WTC11 (cell line): ENCODE data around the gene REELD1. TPM values are rescaled to one million over a fixed set of nuclear protein-coding genes. Genes with fewer than 3 reads are reported as not detected.

Experiments
- ATAC-seq: fragments of 200-7000 bp; cut with Tn5 transposase; 2 replicates; pipeline ENCODE4 v1.10.0; 2021; ENCODE audit warnings: mild to moderate bottlenecking, moderate library complexity
- CTCF ChIA-PET: fragments of 300-600 bp; sonication (Branson Sonifier 250); formaldehyde crosslinking; loops from one replicate; lab custom pipeline; 2021; ENCODE audit warnings: antibody characterized with exemption; lab: Charles Lee
- POLR2A ChIA-PET: fragments of 350-600 bp; sonication (Branson Sonifier 250); formaldehyde crosslinking; loops from one replicate; lab custom pipeline; 2021; ENCODE audit warnings: antibody characterized with exemption; lab: Charles Lee
- DNase-seq: peaks from one replicate; pipeline ENCODE4 v3.0.0; 2021; ENCODE audit warnings: low spot score
- H3K27ac Mint-ChIP-seq: 2 replicates; pipeline ENCODE4 v1.8.0; 2021; ENCODE audit warnings: mixed read lengths
- H3K27me3 Mint-ChIP-seq: 2 replicates; pipeline ENCODE4 v1.8.0; 2021; ENCODE audit warnings: low read depth, mild to moderate bottlenecking, moderate library complexity, mixed read lengths
- H3K36me3 Mint-ChIP-seq: 2 replicates; pipeline ENCODE4 v1.8.0; 2021; ENCODE audit warnings: mixed read lengths
- H3K4me1 Mint-ChIP-seq: 2 replicates; pipeline ENCODE4 v1.8.0; 2022; ENCODE audit warnings: mixed read lengths
- H3K4me3 Mint-ChIP-seq: 2 replicates; pipeline ENCODE4 v1.8.0; 2021; ENCODE audit warnings: mild to moderate bottlenecking, moderate library complexity, mixed read lengths
- H3K9me3 Mint-ChIP-seq: 2 replicates; pipeline ENCODE4 v1.8.0; 2021; ENCODE audit warnings: mixed read lengths
- CREM ChIP-seq: sonication (generic); formaldehyde crosslinking; IDR thresholded peaks from 2 replicates; pipeline ENCODE4 v1.8.1; 2022; ENCODE audit warnings: mild to moderate bottlenecking, missing genetic modification reagents, moderate library complexity
- FOXP1 ChIP-seq: sonication (generic); formaldehyde crosslinking; IDR thresholded peaks from 2 replicates; pipeline ENCODE4 v1.8.0; 2022; ENCODE audit warnings: missing genetic modification reagents, mild to moderate bottlenecking, moderate library complexity, borderline replicate concordance
- GABPB1 ChIP-seq: sonication (generic); formaldehyde crosslinking; IDR thresholded peaks from 2 replicates; pipeline ENCODE4 v1.8.1; 2023; ENCODE audit warnings: mild to moderate bottlenecking, missing genetic modification reagents
- GTF2I ChIP-seq: fragments of 250-450 bp; sonication (Bioruptor Pico); conservative IDR thresholded peaks from 2 replicates; pipeline ENCODE4 v1.4.0; 2021; ENCODE audit warnings: mild to moderate bottlenecking
- JAZF1 ChIP-seq: fragments of 250-450 bp; sonication (Bioruptor Pico); IDR thresholded peaks from 2 replicates; pipeline ENCODE4 v1.9.0; 2021; ENCODE audit warnings: moderate library complexity, mild to moderate bottlenecking, inconsistent platforms
- MAX ChIP-seq: sonication (generic); formaldehyde crosslinking; IDR thresholded peaks from 2 replicates; pipeline ENCODE4 v1.8.0; 2022; ENCODE audit warnings: mild to moderate bottlenecking, missing genetic modification reagents
- MYBL2 ChIP-seq: sonication (generic); formaldehyde crosslinking; IDR thresholded peaks from 2 replicates; pipeline ENCODE4 v1.8.1; 2023; ENCODE audit warnings: mild to moderate bottlenecking, moderate library complexity, missing genetic modification reagents
- NFATC4 ChIP-seq: fragments of 250-450 bp; sonication (Bioruptor Pico); IDR thresholded peaks from 2 replicates; pipeline ENCODE4 v1.9.0; 2021; ENCODE audit warnings: mild to moderate bottlenecking
- SMAD4 ChIP-seq: sonication (generic); formaldehyde crosslinking; IDR thresholded peaks from 2 replicates; pipeline ENCODE4 v1.8.0; 2022; ENCODE audit warnings: mild to moderate bottlenecking, missing genetic modification reagents
- SOX15 ChIP-seq: fragments of 250-450 bp; sonication (Bioruptor Pico); IDR thresholded peaks from 2 replicates; pipeline ENCODE4 v1.9.0; 2021; ENCODE audit warnings: mild to moderate bottlenecking
- TEAD4 ChIP-seq: sonication (generic); formaldehyde crosslinking; IDR thresholded peaks from 2 replicates; pipeline ENCODE4 v1.8.0; 2022; ENCODE audit warnings: mild to moderate bottlenecking, missing genetic modification reagents
- ZNF219 ChIP-seq: sonication (generic); formaldehyde crosslinking; IDR thresholded peaks from 2 replicates; pipeline ENCODE4 v1.8.0; 2023; ENCODE audit warnings: missing genetic modification reagents, mild to moderate bottlenecking, borderline replicate concordance
- ZNF416 ChIP-seq: fragments of 250-450 bp; sonication (Bioruptor Pico); IDR thresholded peaks from 2 replicates; pipeline ENCODE4 v1.9.0; 2021; ENCODE audit warnings: mild to moderate bottlenecking, inconsistent platforms
- total RNA-seq: library from RNA; stranded (reverse); gene quantifications from 3 replicates; pipeline ENCODE4 v1.2.3, GENCODE V29; 2021
- TF ChIP-seq, protein P1 (sequence below): sonication (generic); formaldehyde crosslinking; IDR thresholded peaks from 2 replicates; pipeline ENCODE4 v1.8.1; 2022; ENCODE audit warnings: low read depth, missing genetic modification reagents, borderline replicate concordance
- TF ChIP-seq, protein P2 (sequence below): sonication (generic); formaldehyde crosslinking; IDR thresholded peaks from 2 replicates; pipeline ENCODE4 v1.8.1; 2023; ENCODE audit warnings: mild to moderate bottlenecking, missing genetic modification reagents, moderate library complexity
- TF ChIP-seq, protein P3 (sequence below): fragments of 250-450 bp; sonication (Bioruptor Pico); IDR thresholded peaks from 2 replicates; pipeline ENCODE4 v1.9.0; 2021; ENCODE audit warnings: mild to moderate bottlenecking, borderline replicate concordance
- TF ChIP-seq, protein P4 (sequence below): sonication (generic); formaldehyde crosslinking; IDR thresholded peaks from 2 replicates; pipeline ENCODE4 v1.8.1; 2023; ENCODE audit warnings: mild to moderate bottlenecking, missing genetic modification reagents

Gene REELD1
- total RNA-seq, 1 experiment from 2014 or later: not detected

DNA sequence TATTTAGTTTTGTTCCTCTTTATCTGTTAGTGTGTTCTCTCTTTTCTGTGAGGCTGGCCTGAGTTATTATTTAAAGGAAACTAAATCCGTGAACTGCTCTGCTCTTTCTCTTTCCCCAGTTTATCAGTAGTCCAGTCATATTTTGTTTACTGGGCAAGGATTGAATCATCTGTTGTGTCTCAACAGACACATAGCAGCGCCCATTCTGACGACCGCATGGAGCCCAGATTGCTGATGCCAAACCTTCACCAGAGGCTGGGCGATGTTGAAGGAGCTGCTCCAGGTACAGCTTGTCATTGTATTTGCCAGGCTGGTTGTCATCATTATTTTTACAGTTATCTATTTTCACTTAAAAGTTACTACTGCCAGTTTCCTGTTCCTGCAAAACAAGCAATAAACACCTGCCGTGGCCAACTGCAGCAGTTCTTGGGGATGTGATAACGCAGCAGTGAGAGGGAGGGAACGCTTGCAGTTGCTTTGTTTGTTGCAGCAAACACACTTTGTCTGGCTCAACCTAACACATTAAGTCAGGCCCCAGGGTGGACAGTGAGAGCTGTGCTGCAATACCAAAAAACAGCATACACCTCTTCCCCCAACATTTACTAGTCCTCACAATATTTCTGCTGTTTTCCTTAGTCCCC is 10.1 kb downstream of the REELD1 start:
- H3K9me3 Mint-ChIP-seq: no peaks in the 10 kb centered on the region
- ATAC-seq (no peak), DNase-seq (no peak)
- no peaks in the 10 kb centered on the region for H3K27me3 Mint-ChIP-seq
- H3K36me3 Mint-ChIP-seq: no peaks in the 10 kb centered on the region
- POLR2A ChIA-PET: no interaction called here
- CTCF ChIA-PET: no interaction called here
- TF ChIP-seq, protein P1, sequence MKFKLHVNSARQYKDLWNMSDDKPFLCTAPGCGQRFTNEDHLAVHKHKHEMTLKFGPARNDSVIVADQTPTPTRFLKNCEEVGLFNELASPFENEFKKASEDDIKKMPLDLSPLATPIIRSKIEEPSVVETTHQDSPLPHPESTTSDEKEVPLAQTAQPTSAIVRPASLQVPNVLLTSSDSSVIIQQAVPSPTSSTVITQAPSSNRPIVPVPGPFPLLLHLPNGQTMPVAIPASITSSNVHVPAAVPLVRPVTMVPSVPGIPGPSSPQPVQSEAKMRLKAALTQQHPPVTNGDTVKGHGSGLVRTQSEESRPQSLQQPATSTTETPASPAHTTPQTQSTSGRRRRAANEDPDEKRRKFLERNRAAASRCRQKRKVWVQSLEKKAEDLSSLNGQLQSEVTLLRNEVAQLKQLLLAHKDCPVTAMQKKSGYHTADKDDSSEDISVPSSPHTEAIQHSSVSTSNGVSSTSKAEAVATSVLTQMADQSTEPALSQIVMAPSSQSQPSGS (CRISPR knock-in tag): no peak
- TF ChIP-seq, protein P2, sequence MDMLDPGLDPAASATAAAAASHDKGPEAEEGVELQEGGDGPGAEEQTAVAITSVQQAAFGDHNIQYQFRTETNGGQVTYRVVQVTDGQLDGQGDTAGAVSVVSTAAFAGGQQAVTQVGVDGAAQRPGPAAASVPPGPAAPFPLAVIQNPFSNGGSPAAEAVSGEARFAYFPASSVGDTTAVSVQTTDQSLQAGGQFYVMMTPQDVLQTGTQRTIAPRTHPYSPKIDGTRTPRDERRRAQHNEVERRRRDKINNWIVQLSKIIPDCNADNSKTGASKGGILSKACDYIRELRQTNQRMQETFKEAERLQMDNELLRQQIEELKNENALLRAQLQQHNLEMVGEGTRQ: no peak
- no peak for TF ChIP-seq ZNF219 (CRISPR knock-in tag)
- no peak for TF ChIP-seq SMAD4 (CRISPR knock-in tag)
- TF ChIP-seq SOX15: no peak
- TF ChIP-seq GABPB1 (CRISPR knock-in tag): no peak
- TF ChIP-seq ZNF416 (CRISPR knock-in tag): no peak
- no peak for TF ChIP-seq JAZF1 (CRISPR knock-in tag)
- TF ChIP-seq, protein P3, sequence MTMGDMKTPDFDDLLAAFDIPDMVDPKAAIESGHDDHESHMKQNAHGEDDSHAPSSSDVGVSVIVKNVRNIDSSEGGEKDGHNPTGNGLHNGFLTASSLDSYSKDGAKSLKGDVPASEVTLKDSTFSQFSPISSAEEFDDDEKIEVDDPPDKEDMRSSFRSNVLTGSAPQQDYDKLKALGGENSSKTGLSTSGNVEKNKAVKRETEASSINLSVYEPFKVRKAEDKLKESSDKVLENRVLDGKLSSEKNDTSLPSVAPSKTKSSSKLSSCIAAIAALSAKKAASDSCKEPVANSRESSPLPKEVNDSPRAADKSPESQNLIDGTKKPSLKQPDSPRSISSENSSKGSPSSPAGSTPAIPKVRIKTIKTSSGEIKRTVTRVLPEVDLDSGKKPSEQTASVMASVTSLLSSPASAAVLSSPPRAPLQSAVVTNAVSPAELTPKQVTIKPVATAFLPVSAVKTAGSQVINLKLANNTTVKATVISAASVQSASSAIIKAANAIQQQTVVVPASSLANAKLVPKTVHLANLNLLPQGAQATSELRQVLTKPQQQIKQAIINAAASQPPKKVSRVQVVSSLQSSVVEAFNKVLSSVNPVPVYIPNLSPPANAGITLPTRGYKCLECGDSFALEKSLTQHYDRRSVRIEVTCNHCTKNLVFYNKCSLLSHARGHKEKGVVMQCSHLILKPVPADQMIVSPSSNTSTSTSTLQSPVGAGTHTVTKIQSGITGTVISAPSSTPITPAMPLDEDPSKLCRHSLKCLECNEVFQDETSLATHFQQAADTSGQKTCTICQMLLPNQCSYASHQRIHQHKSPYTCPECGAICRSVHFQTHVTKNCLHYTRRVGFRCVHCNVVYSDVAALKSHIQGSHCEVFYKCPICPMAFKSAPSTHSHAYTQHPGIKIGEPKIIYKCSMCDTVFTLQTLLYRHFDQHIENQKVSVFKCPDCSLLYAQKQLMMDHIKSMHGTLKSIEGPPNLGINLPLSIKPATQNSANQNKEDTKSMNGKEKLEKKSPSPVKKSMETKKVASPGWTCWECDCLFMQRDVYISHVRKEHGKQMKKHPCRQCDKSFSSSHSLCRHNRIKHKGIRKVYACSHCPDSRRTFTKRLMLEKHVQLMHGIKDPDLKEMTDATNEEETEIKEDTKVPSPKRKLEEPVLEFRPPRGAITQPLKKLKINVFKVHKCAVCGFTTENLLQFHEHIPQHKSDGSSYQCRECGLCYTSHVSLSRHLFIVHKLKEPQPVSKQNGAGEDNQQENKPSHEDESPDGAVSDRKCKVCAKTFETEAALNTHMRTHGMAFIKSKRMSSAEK: no peak
- no peak for TF ChIP-seq MAX (CRISPR knock-in tag)
- TF ChIP-seq, protein P4, sequence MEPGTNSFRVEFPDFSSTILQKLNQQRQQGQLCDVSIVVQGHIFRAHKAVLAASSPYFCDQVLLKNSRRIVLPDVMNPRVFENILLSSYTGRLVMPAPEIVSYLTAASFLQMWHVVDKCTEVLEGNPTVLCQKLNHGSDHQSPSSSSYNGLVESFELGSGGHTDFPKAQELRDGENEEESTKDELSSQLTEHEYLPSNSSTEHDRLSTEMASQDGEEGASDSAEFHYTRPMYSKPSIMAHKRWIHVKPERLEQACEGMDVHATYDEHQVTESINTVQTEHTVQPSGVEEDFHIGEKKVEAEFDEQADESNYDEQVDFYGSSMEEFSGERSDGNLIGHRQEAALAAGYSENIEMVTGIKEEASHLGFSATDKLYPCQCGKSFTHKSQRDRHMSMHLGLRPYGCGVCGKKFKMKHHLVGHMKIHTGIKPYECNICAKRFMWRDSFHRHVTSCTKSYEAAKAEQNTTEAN: no peak
- no peak for TF ChIP-seq TEAD4 (CRISPR knock-in tag)
- no peak for TF ChIP-seq MYBL2 (CRISPR knock-in tag)
- TF ChIP-seq, all 79 proteins: peak for 0
- no peak overlapping the region for H3K4me3 Mint-ChIP-seq
- no peak overlapping the region for H3K27ac Mint-ChIP-seq
- H3K4me1 Mint-ChIP-seq: no peaks in the 10 kb centered on the region

DNA sequence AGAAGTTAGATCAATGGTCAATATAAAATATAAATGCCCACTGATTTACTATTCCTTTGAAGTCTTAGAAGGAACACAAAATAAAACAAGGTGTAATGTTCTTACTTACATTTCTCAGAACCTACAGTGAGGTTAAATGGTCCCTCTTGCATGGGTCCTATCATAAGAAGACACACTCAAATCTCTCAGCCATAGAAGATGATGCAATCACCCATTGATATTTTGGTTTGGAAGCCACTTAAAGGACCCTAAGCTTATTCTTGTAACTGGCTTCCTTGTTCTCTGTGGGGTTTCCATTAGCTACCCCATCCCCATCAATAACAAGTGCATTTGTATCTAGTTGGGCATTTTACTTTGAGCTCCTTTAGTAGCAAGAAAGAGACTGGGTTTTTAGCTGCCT is 15.1 kb downstream of the REELD1 start:
- peaks cover 12% of the 10 kb centered on the region for H3K9me3 Mint-ChIP-seq
- ATAC-seq (no peak), DNase-seq (no peak)
- H3K27ac Mint-ChIP-seq: no peak overlapping the region
- H3K36me3 Mint-ChIP-seq: no peaks in the 10 kb centered on the region
- no peak overlapping the region for H3K4me3 Mint-ChIP-seq
- H3K27me3 Mint-ChIP-seq: no peaks in the 10 kb centered on the region
- ChIA-PET POLR2A (no interaction called here), CTCF (interaction anchor here (0.7 to 1.1 kb wide), 2 partner anchors 14 to 611 kb away, joined by 3 to 5 read pairs; no protein-coding TSS in a partner anchor)
- TF ChIP-seq GTF2I (no peak), NFATC4 (CRISPR knock-in tag) (no peak), CREM (no peak), FOXP1 (CRISPR knock-in tag) (no peak)
- TF ChIP-seq, protein P3: no peak
- H3K4me1 Mint-ChIP-seq: no peaks in the 10 kb centered on the region
